Activated CD4-positive, alpha-beta T cell treated with anti-CD3 and anti-CD28 coated beads, Interleukin-2, amount 50 U/mL, for 24 hours (primary cell): Measurements from ENCODE around the gene TRPC6.
"Not testable (repeated sequence)": the region's sequence is repeated elsewhere in the genome, so short reads cannot be mapped to it uniquely, and the experiment has no call there.

Source experiments
- DNase-seq, 2 donors: peaks; one replicate each; pipeline ENCODE4 v3.0.0-alpha.2; 2020; ENCODE audit warnings: low read depth in 1 of 2, low spot score in 1 of 2

Gene TRPC6

GRCh38 chr11:101453682-101454081 lies 130.1 kb downstream of the TRPC6 start:
- no peak for DNase-seq

- no peak for DNase-seq
Measured at GRCh38 chr11:101448881-101449442, 134.8 kb downstream of the TRPC6 start.

- no peak for DNase-seq
Measured at GRCh38 chr11:101446726-101447125, 137.1 kb downstream of the TRPC6 start.

GRCh38 chr11:101446238-101446637 lies 137.6 kb downstream of the TRPC6 start:
- no peak for DNase-seq

GRCh38 chr11:101445761-101446160 lies 138.0 kb downstream of the TRPC6 start:
- DNase-seq, result no peak

- no peak for DNase-seq
Measured at GRCh38 chr11:101444851-101445250, 139.0 kb downstream of the TRPC6 start.

GRCh38 chr11:101444164-101444563 lies 139.6 kb downstream of the TRPC6 start:
- DNase-seq, result no peak

GRCh38 chr11:101442936-101443521 lies 140.8 kb downstream of the TRPC6 start:
- no peak for DNase-seq

- no peak for DNase-seq
Measured at GRCh38 chr11:101442171-101442570, 141.6 kb downstream of the TRPC6 start.

- no peak for DNase-seq
Measured at GRCh38 chr11:101441747-101442146, 142.1 kb downstream of the TRPC6 start.

- no peak for DNase-seq
Measured at GRCh38 chr11:101439488-101439887, 144.3 kb downstream of the TRPC6 start.

GRCh38 chr11:101438708-101439107 lies 145.1 kb downstream of the TRPC6 start:
- not testable (repeated sequence) for DNase-seq

GRCh38 chr11:101438126-101438525 lies 145.7 kb downstream of the TRPC6 start:
- no peak for DNase-seq

GRCh38 chr11:101436511-101437142 lies 147.2 kb downstream of the TRPC6 start:
- DNase-seq, result no peak

- DNase-seq, result no peak
Measured at GRCh38 chr11:101435408-101435973, 148.3 kb downstream of the TRPC6 start.

- DNase-seq, result no peak
Measured at GRCh38 chr11:101434026-101434643, 149.7 kb downstream of the TRPC6 start.

GRCh38 chr11:101433151-101433550 lies 150.7 kb downstream of the TRPC6 start:
- no peak for DNase-seq

GRCh38 chr11:101429703-101430540 lies 153.9 kb downstream of the TRPC6 start:
- DNase-seq, result no peak

GRCh38 chr11:101428918-101429317 lies 154.9 kb downstream of the TRPC6 start:
- DNase-seq, result no peak

GRCh38 chr11:101407324-101407723 lies 176.5 kb downstream of the TRPC6 start:
- DNase-seq, result no peak
